GM10847 (cell line): ENCODE results near the gene CNNM1.

ENCODE experiments used
- POLR2A ChIP-seq: IDR thresholded peaks from 2 replicates; pipeline ENCODE4 v1.6.1; 2011; ENCODE audit not compliant: insufficient read length; ENCODE audit errors: extremely low read depth

Gene CNNM1

DNA sequence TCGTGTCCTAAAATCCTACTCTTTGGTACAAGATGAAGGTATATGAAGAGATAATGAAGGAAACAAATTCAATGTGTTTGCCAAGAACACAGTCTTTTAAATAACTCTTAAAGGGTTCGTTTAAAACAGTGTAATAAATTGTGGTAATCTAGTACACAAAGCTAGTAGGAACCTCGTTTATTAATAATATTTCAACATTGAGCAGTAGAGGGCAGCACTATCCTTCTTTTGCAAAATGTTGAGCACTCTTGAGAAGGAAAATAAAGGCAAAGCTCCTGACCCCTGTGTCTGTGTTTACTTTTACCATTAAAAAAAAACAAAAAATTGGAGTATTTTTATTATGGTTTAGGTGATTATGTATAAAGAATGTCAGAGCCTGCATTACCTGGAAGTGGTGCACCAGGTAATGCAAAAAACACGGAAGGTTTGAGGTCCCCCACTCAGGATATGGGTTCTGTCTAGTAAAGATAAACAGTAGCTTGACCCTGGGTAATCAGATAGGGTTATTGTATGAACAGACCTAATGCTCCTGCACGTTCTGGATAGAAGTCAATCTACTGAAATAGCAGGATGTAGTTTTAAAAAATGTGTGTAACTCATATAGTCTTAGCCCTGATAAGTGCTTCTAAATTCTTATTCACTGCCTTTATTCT lies 107.0 kb downstream of the CNNM1 start:
- no peak for TF ChIP-seq POLR2A

DNA sequence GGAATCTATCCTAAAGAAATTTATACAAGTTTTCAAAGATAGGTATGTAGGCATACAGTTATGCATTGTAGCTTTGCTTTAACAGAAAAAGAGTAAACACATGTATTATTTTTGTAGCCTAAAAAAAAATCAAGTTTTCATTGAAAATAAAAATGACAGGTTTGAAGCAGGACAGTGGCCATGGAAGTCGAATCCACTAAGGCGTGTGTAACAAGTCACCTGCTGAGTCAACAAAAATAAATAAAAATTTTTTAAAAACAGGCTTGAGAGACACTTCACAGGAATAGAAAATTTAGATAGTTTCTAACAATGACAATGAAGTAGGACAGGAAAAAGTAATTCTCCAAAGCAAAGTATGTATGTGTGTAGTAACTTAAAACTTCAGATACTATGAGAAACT lies 109.7 kb downstream of the CNNM1 start:
- no peak for TF ChIP-seq POLR2A

DNA sequence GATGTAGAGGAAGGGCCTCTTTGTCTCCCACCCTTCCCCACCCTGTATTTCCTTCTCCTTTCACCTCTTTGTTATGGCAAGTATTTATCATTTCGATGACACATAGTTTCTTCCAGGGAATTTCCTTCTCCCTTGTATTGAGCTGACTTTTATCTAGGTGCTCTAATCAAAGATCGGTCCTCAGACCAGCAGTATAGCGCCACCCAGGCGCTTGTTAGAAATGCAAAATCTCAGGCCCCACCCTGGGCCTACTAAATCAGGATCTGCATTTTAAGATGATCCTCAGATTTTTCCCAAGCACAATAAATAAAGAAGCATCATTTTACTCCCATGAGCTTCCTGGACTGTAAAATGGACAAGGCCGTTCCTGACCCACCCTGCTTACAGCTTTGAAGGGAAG lies 113.2 kb downstream of the CNNM1 start:
- TF ChIP-seq POLR2A, result no peak

DNA sequence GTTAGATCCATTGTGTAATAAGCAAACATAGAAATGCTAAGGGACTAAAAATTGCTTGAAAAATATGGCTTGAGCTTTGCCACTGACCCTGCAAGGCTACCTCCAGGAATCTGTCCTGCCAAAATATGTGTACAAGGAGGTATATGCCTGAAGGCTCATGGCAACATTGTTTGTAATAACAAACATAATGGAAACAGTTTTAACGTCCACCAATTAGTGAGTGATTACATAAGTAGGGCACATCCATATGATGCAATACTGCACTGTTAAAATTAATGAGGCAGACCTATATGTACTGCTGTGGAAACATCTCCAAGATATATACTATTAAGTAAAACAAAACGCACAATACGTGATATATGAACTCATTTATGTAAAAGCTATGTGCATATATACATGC lies 114.3 kb downstream of the CNNM1 start:
- no peak for TF ChIP-seq POLR2A
